GM10266 (cell line): ENCODE data around the gene RNF39.
A peak's percentile ranks its signal among the peaks of the same experiment; 100 is the strongest.
"Not testable (repeated sequence)": the region's sequence is repeated elsewhere in the genome, so short reads cannot be mapped to it uniquely, and the experiment has no call there.

ENCODE experiments used
- DNase-seq: peaks from one replicate; pipeline ENCODE4 v3.0.0; 2012; ENCODE audit errors: extremely low spot score
- TF ChIP-seq, protein P1 (sequence below): IDR thresholded peaks from 2 replicates; pipeline ENCODE4 v1.5.1; 2012; ENCODE audit warnings: mild to moderate bottlenecking, low read depth; ENCODE audit not compliant: control insufficient read depth, insufficient read depth; ENCODE audit errors: missing control alignments

Gene RNF39

DNA sequence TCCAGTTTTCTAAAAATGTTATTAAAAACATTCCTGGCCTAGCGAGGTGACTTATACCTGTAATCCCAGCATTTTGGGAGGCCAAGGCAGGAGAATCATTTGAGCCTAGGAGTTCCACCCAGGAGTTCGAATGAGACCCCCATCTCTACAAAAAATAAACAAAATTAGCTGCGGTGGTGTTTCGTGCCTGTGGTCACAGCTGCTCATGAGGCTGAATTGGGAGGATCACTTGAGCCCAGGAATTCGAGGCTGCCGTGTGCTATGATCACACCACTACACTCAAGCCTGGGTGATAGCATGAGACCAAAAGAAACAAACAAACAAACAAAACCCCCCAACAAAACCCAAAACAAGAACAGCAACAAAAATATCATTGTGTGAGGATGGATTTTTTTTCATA lies 34.3 kb downstream of the RNF39 start:
- TF ChIP-seq, protein P1, sequence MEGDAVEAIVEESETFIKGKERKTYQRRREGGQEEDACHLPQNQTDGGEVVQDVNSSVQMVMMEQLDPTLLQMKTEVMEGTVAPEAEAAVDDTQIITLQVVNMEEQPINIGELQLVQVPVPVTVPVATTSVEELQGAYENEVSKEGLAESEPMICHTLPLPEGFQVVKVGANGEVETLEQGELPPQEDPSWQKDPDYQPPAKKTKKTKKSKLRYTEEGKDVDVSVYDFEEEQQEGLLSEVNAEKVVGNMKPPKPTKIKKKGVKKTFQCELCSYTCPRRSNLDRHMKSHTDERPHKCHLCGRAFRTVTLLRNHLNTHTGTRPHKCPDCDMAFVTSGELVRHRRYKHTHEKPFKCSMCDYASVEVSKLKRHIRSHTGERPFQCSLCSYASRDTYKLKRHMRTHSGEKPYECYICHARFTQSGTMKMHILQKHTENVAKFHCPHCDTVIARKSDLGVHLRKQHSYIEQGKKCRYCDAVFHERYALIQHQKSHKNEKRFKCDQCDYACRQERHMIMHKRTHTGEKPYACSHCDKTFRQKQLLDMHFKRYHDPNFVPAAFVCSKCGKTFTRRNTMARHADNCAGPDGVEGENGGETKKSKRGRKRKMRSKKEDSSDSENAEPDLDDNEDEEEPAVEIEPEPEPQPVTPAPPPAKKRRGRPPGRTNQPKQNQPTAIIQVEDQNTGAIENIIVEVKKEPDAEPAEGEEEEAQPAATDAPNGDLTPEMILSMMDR, result no peak
- no peak for DNase-seq

DNA sequence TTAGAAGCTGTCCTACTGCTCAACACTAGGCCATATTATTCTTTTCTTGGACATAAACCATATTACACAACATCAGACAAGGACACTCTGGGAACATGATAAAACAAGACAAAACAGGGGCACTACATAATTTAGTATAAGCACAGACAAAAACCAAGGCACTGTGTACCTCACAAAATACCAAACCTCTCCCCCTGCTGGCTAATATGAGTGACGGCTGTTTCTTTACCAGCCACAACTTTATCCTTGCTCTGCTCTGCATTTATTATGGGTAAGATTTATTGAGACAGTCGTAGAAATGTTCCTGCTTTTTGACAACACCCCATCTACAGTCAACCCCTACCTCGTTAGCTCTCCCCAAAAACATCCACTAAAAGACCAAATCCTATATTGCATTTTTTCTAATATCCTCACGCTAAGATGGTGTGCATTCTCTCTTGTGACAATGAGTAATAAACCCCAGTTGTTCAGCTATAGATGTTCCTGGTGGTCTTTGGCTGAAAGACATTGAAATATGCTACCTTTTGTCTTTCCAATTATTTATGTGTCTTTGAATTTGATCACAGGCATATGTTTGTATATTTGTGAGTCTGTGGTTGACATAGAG lies 38.3 kb downstream of the RNF39 start:
- DNase-seq, result peak; percentile 31
- TF ChIP-seq, protein P1, result peak; percentile 53

DNA sequence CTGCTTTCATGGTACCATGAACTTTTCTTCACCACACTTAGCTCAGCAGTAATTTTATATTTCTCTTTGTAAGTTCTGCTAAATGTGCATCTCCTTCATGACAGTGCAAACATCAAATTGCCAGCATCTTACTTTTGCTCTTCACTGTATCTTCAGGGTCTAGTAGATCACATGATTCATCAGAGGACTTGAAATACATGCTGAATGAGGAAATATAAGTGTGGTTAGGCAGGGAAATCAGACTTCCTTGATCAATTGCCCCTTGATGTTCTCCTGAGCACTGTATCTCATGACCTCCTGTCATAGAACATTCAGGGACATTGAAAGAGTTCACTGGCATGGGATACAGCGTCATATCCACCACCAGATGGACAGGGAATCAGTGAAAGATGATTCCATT lies 39.8 kb downstream of the RNF39 start:
- TF ChIP-seq, protein P1, result no peak
- DNase-seq, result no peak

DNA sequence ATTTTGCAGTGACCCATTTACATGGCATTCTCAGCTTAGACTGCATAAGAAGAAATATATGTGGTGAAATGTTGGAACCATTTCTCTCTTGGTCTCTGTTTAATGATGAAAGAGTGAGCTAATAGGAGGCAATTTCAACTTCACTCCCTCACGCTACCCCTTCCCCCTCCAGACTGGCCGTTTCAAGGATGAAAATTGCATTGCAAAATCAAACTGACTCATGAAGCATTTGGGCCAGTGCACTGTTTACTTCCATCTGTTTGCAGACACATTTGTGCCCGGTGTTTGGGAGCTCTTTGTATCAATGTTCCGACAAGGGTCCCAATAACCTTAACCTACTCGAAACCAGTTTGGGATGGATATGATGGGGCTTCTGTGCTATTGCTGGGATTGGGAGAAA lies 42.1 kb downstream of the RNF39 start:
- not testable (repeated sequence) for DNase-seq

DNA sequence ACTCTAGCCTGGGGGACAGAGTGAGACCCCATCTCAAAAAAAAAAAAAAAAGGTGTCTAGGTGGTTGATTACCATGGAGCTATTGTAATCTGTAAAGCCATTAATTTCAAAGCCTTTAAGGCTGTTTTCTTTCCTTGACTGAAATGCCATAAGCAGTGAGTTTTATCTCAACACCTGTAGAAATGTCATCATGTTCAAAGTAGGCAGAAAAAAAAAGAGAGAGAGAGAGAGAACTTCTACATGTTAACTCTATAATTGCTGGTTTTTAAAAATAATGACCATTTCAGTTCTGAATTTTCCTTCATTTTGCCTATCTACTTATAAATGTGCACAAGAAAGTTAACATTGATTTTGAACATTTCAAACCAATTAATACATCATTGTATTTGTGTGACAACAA lies 44.2 kb downstream of the RNF39 start:
- no peak for DNase-seq
- TF ChIP-seq, protein P1, result no peak

DNA sequence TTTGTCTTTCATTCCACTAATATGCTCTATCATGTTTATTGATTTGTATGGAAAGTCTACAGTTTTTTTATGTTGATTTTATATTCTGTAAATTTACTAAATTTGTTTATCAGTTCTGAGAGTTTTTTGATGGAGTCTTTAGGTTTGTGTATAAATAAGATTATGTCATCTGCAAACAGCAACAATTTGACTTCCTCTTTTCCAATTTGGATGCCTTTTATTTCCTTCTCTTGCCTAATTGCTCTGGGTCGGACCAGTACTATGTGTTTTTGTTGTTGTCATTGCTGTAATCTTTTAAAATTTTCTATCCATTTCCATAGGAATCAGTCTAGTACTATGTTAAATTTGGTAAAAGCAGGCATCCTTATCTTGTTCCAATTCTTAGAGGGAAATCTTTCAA lies 46.0 kb downstream of the RNF39 start:
- DNase-seq, result no peak
- TF ChIP-seq, protein P1, result no peak

DNA sequence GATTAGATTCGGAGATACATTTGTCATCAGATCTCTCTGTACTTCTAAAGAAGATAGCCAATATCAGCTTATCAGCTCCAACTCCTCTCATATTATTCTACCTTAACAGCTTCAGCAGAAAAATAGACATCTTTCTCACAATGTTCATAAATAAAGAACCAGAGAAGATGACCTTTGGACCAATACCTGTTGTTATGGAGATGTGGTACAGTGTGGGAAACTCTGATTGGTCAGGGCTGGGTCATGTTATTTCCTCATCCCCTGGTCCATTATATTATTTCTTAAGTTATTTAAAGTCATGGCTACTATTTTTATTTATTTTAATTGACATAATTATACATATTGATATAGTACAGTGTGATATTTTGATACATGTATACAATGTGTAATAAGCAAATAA lies 50.4 kb downstream of the RNF39 start:
- no peak for DNase-seq
- TF ChIP-seq, protein P1, result no peak

DNA sequence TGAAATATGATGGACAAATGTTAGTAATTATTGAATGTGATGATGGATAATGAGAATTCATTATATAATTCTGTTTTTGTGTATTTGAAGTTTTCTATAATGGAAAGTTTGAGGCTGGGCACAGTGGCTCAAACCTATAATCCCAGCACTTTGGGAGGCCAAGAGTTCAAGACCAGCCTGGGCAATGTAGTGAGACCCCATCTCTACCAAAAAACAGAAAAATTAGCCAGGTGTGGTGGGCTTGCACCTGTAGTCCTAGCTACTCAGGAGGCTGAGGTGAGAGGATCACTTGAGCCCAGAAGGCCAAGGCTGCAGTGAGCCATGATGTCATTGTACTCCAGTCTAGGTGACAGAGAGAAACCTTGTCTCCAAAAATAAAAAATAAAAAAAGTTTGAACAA lies 52.9 kb downstream of the RNF39 start:
- DNase-seq, result not testable (repeated sequence)
